ENCODE data around the gene FCGR3A.
"Not testable (repeated sequence)": the region's sequence is repeated elsewhere in the genome, so short reads cannot be mapped to it uniquely, and the experiment has no call there.

Gene FCGR3A

DNA sequence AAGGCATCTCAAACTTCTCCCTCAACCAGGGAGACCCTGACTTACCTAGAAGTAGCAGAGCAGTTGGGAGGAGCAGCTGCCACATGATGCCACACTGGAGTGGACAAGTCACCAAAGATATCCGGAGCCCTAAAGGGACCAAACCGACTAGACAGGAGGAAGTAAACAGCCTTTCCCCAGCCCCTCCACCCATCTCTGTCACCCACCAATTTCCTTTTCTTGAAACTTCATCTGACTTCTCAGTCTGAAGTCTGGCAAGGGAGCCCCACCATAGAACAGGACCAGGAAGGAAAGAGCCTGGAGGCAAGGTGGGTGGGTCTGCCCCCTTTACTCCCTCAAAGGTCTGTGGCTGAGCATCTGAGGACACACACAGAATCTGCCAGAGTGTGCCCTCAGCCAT lies at the start of gene FCGR3A:
Gene FCGR3A (minus strand): TSS at position 167 of the 400 bp plus-strand sequence. CDS start 82 bp downstream, at position 85.
- no peak for DNase-seq

DNA sequence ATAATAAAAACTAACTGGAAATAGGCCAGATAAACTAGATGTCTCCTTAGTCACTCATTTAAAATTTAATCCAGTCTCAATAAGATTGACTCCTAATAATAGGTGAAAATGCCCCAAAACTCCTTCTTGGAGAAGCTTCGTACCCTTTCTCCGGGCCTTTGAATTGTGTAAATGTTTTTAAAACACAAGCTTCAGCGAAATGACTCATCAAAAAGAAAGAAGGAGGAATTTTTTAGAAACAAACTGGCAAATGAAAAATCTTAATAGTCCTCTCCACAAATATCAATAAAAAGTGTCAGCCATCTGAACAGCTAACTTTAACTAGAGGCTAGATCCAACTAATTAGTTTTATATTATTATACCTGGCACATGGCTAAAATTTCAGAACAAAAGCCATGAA lies 47.5 kb upstream of the FCGR3A start:
- DNase-seq: not testable (repeated sequence)

- DNase-seq: not testable (repeated sequence)
Measured at GRCh38 chr1:161595583-161595982, 46.0 kb upstream of the FCGR3A start.

DNA sequence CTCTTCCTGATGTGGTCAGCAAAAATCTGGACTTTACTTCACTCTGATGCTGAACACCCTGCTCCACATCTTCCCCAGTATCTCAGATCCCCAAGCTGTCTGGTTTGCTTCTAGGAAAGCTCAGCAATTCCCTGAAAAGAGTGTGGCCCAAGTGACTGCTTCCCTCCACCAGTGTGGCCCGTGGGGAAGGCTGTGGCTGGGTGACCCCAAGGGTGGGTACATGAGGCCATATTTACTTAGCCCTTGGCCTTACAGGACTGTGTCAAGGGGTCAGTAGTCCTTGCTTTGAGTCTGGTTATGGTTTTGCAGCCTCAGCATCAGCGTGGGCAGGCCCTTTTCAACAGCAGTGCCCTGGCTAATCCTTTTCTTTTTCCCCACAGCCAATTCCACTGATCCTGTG lies 45.6 kb upstream of the FCGR3A start:
- not testable (repeated sequence) for DNase-seq

GRCh38 chr1:161594269-161594984 lies 44.8 kb upstream of the FCGR3A start:
- not testable (repeated sequence) for DNase-seq

GRCh38 chr1:161593092-161593755 lies 43.6 kb upstream of the FCGR3A start:
- not testable (repeated sequence) for DNase-seq

GRCh38 chr1:161592586-161592985 lies 43.0 kb upstream of the FCGR3A start:
- DNase-seq: not testable (repeated sequence)

- DNase-seq: not testable (repeated sequence)
Measured at GRCh38 chr1:161589920-161590319, 40.3 kb upstream of the FCGR3A start.

- not testable (repeated sequence) for DNase-seq
Measured at GRCh38 chr1:161589365-161589764, 39.7 kb upstream of the FCGR3A start.

DNA sequence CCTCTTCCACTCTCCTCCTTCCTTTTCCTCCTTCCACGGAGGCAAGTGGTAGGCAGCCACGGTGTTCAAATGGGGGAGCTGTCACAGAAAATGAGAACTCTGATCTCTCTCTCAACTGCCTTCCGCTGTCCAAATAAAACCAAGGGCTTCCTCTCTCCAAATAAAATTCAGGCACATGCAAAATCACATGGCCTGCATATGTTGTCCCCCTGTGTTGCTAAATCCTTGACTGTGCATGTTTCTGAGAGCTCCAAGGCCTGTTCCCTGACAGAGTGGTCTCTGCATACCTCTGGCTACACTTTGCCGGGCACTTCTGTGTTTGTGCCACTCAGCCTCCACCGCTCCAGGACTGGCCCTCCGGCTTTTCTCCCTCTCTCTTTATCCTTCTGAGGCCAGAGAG lies 39.0 kb upstream of the FCGR3A start:
- not testable (repeated sequence) for DNase-seq

DNA sequence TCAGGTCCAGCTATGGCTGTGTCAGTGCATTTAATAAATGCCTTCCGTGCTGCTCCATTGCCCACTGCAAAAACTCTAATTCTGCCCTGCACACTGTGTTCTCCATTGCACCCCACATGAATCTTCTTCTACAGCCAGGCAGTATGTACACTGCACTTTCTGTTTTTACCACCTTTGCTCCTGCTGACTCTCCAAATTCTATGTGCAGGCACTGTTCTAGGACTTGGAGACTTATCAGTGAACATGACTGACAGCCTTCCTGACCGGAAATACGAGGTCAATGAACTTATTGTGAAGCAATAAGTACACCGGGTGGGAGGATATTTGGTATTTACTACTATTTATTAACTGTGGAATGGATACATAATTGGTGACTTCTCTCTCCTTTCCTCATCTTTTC lies 33.3 kb upstream of the FCGR3A start:
- DNase-seq: not testable (repeated sequence)

- not testable (repeated sequence) for DNase-seq
Measured at GRCh38 chr1:161580879-161581537, 31.4 kb upstream of the FCGR3A start.

DNA sequence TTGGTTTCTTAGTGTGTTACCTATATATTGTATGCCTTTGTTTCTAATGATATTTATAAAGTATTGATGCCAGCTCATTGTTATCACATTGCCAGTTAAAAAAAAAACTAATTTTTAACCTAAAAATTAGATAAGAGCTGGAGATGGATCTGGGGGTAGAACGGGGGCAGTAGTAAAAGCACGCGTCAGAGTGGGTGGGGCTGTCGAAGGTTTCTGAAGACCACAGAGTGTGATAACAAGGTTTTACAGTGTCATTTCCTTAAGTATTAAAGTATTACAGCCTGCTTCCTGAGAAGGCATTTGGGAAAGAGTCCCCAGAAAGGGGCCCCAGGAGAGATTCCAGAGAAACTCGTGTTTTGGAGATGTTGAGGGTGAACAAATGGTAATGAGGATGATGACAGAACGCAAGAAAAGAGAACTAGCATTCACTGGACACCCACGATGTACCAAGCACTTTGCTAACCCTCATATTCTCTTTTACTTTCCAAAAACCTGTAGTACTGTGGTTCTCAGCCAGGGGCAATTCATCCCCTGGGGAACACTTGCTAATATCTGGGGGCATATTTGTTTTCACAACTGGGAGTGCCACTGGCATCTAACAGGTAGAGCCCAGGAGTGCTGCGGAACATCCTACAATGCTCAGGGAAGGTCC lies 30.4 kb upstream of the FCGR3A start:
- not testable (repeated sequence) for DNase-seq

DNA sequence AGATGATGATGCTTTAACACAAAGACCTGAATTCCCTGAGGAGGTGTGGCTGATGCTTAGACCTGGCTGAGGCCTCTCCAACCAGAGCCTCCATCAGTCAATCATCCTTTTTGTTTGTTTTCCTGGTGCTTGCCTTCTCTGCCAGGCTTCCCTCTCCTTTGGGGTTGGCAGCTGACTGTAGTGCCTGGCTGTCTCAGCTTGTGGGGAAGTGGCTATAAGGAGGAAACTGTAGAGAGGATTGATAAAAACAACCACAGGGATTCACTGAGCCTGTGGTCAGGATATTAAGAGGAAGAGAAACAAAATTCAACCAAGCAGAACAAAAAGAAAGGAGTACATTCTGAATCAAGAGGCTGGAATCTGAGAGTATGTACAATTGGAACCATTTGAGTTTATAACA lies 27.1 kb upstream of the FCGR3A start:
- not testable (repeated sequence) for DNase-seq

- not testable (repeated sequence) for DNase-seq
Measured at GRCh38 chr1:161571703-161572102, 22.1 kb upstream of the FCGR3A start.

- not testable (repeated sequence) for DNase-seq
Measured at GRCh38 chr1:161566602-161566960, 17.0 kb upstream of the FCGR3A start.

DNA sequence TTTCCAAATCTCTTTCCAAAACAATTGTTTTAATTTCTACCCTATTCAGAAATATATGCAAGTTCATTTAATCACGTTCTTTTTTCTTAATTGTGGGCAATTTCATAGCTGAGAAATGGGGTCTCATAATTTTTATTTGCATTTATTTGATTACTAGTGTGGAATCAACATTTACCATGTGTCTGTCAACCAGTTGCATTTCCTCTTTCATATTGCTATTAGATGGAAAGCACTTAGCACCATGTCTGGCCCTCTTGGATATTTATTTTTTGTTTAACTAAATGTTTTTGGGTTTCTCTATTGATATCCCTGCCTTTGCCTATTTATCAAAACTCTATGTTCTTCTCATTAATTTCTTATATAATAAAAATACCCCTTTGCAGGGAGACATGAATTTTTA lies 13.9 kb upstream of the FCGR3A start:
- DNase-seq: not testable (repeated sequence)

DNA sequence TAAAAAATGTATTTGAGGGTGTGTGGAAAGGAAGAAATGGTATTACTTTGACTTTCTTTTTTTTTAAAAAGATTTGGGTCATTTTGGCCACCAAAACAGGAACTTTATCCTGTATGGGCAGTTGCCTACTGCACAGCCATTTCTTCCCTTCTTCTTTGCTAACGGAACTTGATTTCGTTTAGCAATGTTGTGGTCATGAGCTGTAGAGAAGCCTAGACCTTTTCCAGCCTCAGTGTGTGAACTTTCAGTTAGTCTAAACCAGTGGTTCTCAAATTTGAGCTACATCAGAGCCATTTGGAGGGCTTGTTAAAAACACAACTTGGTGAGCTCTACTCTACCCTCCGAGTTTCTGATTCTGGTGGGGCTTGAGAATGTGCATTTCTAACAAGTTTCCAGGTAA lies 12.8 kb upstream of the FCGR3A start:
- not testable (repeated sequence) for DNase-seq

DNA sequence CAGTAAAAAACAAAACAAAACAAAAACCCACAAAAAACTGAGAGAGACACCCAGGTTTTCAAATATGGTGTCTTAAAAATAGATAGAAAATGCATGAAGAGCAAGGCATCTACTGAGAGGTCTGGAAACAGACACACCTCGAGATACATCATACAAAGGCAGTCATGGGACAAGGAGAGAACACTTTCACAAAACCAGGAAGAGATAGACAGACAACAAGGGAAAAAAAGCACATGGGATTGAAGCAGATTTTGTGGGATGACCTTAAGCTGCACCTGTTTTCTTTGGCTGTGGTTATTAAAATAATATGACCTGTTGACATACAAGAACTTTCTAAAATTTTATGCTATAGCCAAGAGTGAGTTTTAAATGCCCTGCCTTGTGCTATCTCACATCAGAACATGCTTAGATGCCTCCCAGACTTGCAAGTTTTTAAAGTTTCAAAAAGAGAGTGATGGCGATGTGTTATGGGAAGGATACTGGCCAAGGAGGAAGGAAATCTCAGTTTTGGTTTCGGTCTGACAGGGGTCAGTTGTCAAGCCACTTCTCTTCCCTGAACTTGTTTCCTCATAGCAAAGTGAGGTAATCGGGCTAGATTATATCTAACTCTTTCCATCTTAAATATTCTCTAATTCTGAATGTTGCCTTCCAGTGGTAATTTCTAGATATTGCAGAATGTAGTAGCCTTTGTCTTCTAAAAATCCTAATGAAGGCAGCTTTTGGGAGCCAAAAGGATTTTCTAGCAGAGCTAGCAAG lies 11.5 kb upstream of the FCGR3A start:
- DNase-seq: not testable (repeated sequence)

GRCh38 chr1:161557506-161558450 lies 8.2 kb upstream of the FCGR3A start:
- DNase-seq: not testable (repeated sequence)

DNA sequence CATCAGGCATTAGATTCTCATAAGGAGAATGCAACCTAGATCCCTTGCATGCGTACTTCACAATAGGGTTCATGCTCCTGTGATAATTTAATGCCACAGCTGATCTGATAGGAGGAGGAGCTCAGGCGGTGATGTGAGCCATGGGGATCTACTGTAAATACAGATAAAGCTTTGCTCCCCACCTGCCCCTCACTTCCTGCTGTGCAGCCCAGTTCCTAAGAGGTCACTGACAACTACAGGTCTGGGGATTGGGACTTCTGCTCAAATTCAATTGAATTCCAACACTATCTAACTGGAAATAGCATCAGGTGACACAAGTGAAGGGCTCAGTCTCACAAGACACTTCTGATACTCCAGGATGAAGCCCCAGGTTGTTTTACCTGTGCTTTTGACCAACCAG lies 7.4 kb upstream of the FCGR3A start:
- not testable (repeated sequence) for DNase-seq

Data from NCI-H2081 (cell line).